Smooth muscle cell of the coronary artery (primary cell): ENCODE measurements around the gene GPC6. TPM values are rescaled to one million over a fixed set of nuclear protein-coding genes. Genes with fewer than 3 reads are reported as not detected.

ENCODE experiments used
- total RNA-seq: library from RNA; depleted of rRNA; stranded (reverse); fragments of >200 nt; gene quantifications from 2 replicates; pipeline ENCODE4 v1.2.3, GENCODE V29; 2014; ENCODE audit warnings: low replicate concordance

GPC6 gene
- 32.8 and 125 TPM in 2 replicates for total RNA-seq

DNA sequence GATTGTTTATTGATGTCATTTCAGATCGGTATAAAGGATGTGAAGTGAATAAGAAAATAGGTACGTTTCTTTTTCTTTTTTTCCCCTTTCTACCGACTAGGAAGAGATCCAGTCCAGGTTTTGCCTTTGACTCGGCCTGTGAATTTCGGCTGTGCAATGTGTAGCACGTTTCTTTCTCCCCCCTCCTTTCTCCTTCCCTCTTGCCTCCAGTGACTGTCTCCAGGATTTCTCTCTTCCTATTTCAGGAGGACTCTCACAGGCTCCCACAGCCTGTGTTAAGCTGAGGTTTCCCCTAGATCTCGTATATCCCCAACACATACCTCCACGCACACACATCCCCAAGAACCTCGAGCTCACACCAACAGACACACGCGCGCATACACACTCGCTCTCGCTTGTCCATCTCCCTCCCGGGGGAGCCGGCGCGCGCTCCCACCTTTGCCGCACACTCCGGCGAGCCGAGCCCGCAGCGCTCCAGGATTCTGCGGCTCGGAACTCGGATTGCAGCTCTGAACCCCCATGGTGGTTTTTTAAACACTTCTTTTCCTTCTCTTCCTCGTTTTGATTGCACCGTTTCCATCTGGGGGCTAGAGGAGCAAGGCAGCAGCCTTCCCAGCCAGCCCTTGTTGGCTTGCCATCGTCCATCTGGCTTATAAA lies at the start of gene GPC6:
TSS of gene GPC6 (plus strand) at position 185 of the 657 bp plus-strand sequence.

